Measurements from ENCODE around the gene GABBR1.

DNA sequence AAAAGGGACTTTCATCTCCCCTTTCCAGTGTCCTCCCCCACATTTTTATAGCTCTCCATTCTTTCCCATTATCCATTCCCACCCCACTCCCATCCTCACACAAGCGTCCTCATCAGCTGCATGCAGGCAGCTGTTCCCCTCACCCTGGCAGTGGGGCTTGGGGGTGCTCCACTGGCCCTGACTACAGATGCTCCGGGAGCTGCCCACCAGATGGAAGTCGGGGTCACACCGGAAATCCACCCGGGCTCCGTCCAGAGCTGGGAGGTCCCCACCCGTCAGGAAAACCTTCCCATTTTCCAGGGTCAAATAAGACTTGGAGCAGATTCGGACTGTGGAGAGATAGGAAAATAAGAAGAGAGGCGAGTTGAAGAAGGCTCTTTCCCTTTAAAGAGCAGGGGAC lies 2.7 kb downstream of the GABBR1 start:
- TF ChIP-seq, protein P1, sequence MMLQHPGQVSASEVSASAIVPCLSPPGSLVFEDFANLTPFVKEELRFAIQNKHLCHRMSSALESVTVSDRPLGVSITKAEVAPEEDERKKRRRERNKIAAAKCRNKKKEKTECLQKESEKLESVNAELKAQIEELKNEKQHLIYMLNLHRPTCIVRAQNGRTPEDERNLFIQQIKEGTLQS (CRISPR knock-in tag; IDR thresholded peaks at IDR 0.05): no peak
- TF ChIP-seq DPF2 (CRISPR knock-in tag; IDR thresholded peaks at IDR 0.05; ENCODE audit: borderline replicate concordance, low read depth): no peak
- no peak for TF ChIP-seq HNF4A (CRISPR knock-in tag; IDR thresholded peaks at IDR 0.05)
- TF ChIP-seq ZNF143 (CRISPR knock-in tag; IDR thresholded peaks at IDR 0.05): no peak
- TF ChIP-seq, protein P2, sequence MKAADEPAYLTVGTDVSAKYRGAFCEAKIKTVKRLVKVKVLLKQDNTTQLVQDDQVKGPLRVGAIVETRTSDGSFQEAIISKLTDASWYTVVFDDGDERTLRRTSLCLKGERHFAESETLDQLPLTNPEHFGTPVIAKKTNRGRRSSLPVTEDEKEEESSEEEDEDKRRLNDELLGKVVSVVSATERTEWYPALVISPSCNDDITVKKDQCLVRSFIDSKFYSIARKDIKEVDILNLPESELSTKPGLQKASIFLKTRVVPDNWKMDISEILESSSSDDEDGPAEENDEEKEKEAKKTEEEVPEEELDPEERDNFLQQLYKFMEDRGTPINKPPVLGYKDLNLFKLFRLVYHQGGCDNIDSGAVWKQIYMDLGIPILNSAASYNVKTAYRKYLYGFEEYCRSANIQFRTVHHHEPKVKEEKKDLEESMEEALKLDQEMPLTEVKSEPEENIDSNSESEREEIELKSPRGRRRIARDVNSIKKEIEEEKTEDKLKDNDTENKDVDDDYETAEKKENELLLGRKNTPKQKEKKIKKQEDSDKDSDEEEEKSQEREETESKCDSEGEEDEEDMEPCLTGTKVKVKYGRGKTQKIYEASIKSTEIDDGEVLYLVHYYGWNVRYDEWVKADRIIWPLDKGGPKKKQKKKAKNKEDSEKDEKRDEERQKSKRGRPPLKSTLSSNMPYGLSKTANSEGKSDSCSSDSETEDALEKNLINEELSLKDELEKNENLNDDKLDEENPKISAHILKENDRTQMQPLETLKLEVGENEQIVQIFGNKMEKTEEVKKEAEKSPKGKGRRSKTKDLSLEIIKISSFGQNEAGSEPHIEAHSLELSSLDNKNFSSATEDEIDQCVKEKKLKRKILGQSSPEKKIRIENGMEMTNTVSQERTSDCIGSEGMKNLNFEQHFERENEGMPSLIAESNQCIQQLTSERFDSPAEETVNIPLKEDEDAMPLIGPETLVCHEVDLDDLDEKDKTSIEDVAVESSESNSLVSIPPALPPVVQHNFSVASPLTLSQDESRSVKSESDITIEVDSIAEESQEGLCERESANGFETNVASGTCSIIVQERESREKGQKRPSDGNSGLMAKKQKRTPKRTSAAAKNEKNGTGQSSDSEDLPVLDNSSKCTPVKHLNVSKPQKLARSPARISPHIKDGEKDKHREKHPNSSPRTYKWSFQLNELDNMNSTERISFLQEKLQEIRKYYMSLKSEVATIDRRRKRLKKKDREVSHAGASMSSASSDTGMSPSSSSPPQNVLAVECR (CRISPR knock-in tag; IDR thresholded peaks at IDR 0.05; ENCODE audit: borderline replicate concordance): no peak
- TF ChIP-seq, protein P3, sequence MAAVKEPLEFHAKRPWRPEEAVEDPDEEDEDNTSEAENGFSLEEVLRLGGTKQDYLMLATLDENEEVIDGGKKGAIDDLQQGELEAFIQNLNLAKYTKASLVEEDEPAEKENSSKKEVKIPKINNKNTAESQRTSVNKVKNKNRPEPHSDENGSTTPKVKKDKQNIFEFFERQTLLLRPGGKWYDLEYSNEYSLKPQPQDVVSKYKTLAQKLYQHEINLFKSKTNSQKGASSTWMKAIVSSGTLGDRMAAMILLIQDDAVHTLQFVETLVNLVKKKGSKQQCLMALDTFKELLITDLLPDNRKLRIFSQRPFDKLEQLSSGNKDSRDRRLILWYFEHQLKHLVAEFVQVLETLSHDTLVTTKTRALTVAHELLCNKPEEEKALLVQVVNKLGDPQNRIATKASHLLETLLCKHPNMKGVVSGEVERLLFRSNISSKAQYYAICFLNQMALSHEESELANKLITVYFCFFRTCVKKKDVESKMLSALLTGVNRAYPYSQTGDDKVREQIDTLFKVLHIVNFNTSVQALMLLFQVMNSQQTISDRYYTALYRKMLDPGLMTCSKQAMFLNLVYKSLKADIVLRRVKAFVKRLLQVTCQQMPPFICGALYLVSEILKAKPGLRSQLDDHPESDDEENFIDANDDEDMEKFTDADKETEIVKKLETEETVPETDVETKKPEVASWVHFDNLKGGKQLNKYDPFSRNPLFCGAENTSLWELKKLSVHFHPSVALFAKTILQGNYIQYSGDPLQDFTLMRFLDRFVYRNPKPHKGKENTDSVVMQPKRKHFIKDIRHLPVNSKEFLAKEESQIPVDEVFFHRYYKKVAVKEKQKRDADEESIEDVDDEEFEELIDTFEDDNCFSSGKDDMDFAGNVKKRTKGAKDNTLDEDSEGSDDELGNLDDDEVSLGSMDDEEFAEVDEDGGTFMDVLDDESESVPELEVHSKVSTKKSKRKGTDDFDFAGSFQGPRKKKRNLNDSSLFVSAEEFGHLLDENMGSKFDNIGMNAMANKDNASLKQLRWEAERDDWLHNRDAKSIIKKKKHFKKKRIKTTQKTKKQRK (IDR thresholded peaks at IDR 0.05; ENCODE audit: low read length): no peak
- no peak for TF ChIP-seq PAF1 (CRISPR knock-in tag; IDR thresholded peaks at IDR 0.05)
- no peak for TF ChIP-seq POLR2AphosphoS2 (IDR thresholded peaks at IDR 0.05; ENCODE audit: low read depth, low read length)
- no peak for TF ChIP-seq JUND (CRISPR knock-in tag; IDR thresholded peaks at IDR 0.05)
- no peak for TF ChIP-seq KLF16 (CRISPR knock-in tag; IDR thresholded peaks at IDR 0.05)
- TF ChIP-seq ZNF431 (CRISPR knock-in tag; IDR thresholded peaks at IDR 0.05; ENCODE audit: borderline replicate concordance, low read depth): no peak
- no peak for TF ChIP-seq POLR2A (IDR thresholded peaks at IDR 0.05; ENCODE audit: insufficient read depth in 1 of 2, low read depth in 2 of 2, low read length in 2 of 2)
- TF ChIP-seq, protein P4, sequence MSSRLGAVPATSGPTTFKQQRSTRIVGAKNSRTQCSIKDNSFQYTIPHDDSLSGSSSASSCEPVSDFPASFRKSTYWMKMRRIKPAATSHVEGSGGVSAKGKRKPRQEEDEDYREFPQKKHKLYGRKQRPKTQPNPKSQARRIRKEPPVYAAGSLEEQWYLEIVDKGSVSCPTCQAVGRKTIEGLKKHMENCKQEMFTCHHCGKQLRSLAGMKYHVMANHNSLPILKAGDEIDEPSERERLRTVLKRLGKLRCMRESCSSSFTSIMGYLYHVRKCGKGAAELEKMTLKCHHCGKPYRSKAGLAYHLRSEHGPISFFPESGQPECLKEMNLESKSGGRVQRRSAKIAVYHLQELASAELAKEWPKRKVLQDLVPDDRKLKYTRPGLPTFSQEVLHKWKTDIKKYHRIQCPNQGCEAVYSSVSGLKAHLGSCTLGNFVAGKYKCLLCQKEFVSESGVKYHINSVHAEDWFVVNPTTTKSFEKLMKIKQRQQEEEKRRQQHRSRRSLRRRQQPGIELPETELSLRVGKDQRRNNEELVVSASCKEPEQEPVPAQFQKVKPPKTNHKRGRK (CRISPR knock-in tag; IDR thresholded peaks at IDR 0.05): no peak
